GM10847 (cell line): ENCODE data around the gene KLHL29.

ENCODE experiments used
- POLR2A ChIP-seq: IDR thresholded peaks from 2 replicates; pipeline ENCODE4 v1.6.1; 2011; ENCODE audit not compliant: insufficient read length; ENCODE audit errors: extremely low read depth

KLHL29 gene

DNA sequence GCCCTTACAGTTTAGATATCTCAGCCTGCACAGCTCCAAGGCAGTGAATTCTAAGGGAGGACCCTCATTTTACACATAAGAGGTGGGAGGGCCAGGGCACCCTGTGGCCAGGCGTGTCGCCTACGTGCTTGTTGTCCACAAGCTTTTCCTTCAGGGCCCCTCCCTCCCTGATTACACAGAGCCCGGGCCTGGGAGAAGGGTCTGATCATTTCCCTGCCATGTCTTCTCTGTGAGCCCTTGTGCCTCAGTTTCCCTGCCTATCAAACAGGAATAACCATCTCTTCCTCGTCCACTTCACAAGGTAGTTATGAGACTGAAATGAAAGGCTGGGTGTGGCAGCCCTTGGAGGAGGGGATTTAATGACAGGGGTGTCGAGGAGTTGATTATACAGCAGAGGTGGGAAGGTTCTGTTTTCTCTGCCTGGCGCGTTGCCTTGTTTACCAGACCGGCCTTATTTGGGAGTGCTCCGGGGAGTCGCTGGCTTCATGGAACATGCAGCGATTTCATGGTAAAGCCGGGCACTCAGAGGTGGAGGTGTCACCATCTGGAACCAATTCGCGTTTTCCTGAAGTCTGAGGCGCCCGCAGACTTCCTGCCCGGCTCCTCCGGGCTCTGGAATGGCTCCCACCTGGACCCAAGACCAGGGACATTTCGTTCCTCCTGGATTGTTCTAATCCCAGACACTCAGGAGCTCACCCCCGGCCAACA lies 208.9 kb downstream of the KLHL29 start:
- TF ChIP-seq POLR2A = no peak

GRCh38 chr2:23594460-23594825 lies 209.5 kb downstream of the KLHL29 start:
- no peak for TF ChIP-seq POLR2A

DNA sequence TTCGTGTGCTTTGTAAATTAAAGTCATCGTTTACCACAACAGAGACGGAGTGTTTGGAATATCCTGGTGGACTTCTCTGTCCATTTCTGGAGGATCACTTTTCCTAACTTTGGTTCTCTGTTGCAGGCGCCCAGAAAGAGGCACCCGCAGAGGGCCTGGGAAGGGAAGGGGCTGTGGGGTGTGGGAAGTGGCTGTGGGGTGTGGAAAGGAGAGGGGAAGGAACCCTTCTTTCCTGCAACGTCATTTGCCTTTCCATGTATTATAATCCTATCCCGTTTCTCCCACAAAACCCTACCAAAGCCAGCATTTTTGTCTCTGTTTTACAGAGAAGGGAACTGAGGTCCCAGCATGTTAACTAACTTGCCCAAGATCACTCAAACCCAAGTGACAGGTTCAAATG lies 210.0 kb downstream of the KLHL29 start:
- no peak for TF ChIP-seq POLR2A

DNA sequence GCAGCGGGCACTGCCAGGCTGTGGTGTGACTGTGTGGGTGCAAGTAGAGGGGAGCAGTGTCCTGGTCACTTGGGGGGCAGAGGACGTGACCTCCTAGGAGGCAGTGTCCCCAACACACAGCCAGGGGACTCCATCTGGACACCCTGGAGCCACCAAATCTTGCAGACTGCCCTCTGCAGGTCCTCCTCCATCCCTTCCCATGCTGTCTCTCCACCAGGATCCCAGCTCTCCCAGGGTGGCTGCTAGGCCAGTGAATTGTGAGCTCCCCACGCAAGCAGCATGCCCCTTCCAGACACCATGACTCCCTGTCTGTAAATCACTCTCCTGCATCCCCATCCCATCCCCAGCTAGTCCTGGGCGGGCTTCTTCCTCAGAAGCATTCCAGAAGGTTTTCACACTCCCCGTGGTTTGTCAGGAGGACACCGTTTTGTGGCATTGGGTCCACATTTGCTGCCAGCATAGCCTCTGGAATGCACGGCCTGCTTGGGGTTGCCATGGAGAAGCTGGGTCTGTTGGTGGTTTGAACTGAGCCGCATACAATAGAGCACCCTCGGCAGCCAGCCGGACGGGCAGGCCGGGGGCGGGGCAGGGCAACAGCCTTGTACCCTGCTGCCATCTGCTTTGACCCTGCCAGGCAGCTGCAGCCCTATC lies 210.7 kb downstream of the KLHL29 start:
- no peak for TF ChIP-seq POLR2A

- TF ChIP-seq POLR2A = no peak
Observed at GRCh38 chr2:23596316-23596885, 211.4 kb downstream of the KLHL29 start.

GRCh38 chr2:23597687-23598086 lies 212.7 kb downstream of the KLHL29 start:
- no peak for TF ChIP-seq POLR2A

- TF ChIP-seq POLR2A = no peak
Observed at GRCh38 chr2:23599006-23599405, 214.0 kb downstream of the KLHL29 start.

GRCh38 chr2:23599667-23600066 lies 214.7 kb downstream of the KLHL29 start:
- TF ChIP-seq POLR2A = no peak

DNA sequence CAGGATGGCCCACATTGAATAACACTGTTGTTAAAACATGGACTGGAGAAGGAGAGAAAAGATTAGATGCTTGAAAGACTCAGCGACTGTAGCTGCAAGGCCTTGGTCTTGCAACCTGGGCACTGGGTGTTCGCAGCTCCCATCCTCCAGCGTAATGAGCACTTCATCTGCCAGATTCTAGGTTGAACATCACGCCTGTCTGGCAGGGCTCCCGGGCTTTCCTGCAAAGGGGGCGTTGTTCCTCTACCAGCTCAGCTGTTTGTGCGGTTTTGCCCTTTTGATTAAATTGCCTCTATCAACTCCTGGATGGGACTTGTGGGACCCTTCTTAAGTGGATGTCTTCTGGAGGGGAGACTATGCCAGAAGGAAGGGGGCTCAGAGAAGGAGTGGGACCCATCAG lies 215.4 kb downstream of the KLHL29 start:
- no peak for TF ChIP-seq POLR2A

DNA sequence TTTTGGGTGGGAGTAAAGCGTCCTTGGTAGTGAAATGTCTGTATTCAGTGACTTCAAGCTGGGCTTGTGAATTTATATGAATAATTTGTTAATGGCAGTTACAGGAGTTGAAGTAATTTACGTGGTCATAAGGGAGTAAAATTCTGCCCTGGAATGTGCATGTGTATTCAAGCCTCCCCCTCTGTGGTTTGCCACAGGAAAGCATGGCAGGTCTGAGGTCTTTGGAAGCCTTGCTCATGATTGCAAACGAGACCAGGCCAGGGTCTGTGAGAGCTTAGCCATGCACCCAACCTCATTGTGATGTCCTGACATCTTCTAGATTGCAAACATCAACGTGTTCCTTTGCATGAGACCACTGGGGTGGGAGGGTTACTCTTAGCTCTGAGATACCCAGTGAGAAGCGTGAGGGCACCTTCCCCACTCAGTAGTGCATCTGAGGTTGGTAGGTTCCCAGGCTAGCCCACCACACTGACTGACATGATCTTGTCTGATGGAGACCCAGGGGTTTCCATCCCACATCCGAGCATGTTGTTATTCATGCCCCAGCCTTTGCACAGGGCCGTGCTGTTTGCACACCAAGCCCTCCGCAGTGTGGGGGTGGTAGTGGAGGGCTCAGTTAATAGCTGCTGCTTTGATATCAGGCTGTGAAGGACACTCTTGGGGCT lies 216.5 kb downstream of the KLHL29 start:
- no peak for TF ChIP-seq POLR2A

DNA sequence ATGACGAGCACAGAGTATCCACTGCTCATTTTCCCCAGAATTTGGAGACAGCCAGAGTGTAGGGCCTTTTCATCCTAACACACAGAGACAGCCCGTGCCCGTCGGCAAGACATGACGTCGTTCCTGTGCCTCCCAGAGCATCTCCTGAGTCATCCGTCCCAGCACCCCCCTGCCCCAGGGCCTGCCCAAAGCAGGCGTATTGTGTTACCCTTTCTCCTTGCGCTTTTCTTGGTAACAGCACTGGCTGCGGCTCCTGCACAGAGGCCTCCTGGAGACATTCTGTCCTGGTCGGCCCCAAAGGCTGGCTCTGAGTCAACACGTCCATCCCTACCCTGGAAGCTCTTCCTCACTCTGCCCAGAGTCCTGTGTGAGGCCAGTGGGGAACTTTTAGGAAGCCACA lies 217.1 kb downstream of the KLHL29 start:
- no peak for TF ChIP-seq POLR2A

GRCh38 chr2:23603156-23603555 lies 218.2 kb downstream of the KLHL29 start:
- TF ChIP-seq POLR2A = no peak

DNA sequence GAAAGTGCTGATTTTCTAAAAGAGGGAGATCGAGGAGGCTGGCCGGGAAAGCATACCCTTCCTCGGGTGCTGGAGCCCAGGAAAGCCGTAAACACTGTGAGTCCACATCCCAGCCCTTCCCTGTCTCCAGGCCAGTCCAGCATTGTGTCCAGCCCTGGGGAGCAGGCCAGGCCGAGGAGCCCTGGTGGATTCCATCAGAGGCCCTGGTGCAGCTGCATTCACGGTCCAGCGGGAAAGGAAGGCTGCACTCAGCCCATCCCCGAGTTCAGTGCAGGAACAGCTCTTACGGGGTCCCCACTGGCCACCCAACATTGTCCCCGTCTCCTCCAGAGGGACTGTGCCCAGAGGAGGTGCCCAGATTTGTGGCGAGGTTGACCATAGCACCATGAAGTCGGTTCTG lies 218.6 kb downstream of the KLHL29 start:
- TF ChIP-seq POLR2A = no peak

DNA sequence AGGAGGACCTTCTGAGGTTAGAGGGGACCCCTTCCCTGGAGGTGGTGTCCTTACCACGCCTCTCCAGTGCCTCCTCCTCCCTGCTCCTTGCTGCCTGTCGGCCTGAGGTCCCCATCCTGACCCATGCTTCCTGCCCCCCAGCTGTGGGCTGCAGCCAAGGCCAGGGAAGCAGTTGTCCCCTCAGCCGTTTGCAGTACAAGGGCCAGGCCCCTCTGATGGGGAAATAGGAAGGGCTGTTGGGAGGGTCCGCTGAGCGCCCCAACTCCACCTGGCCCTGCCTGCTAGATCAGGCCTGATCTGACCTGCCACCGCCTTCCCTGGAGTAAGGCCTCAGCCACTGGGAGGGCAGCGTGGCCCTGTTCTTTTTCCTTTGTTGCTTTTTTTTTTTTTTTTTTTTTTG lies 219.8 kb downstream of the KLHL29 start:
- no peak for TF ChIP-seq POLR2A

- no peak for TF ChIP-seq POLR2A
Observed at GRCh38 chr2:23605236-23605635, 220.3 kb downstream of the KLHL29 start.

DNA sequence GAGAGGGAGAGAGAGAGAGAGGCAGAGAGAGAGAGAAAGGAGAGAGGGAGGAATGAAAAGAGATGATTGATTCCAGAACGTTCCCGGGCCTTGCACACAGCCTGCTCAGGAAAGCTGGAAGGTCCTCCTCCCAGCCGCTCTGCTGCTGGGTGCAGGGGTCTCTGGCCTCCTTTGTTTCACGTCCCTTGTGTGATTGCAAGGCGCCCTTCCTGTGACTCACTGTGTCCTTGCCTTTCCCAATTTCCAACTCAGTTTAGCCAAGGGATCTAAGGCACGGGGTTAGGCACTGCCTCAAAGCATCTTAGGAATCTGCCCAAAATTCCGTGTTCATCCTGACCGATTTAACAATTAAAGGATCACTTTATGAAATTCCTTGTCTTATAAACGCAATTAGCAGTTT lies 221.2 kb downstream of the KLHL29 start:
- TF ChIP-seq POLR2A = no peak
